Endothelial cell of umbilical vein (primary cell): ENCODE measurements around the gene CACNA1C. TPM values are rescaled to one million over a fixed set of nuclear protein-coding genes. Genes with fewer than 3 reads are reported as not detected.

ENCODE experiments used
- BruUV-seq: library from RNA; stranded (reverse); fragments of 400-500 nt; replicated peaks from 2 replicates; lab custom pipeline; 2021; lab: Mats Ljungman, UMichigan
- CTCF ChIA-PET: fragments of 300-600, 350-600 bp; sonication (Branson Sonifier 250); formaldehyde crosslinking; loops from one replicate; lab custom pipeline; 2021; ENCODE audit warnings: antibody characterized with exemption, inconsistent platforms; lab: Charles Lee
- POLR2A ChIA-PET: fragments of 300-600, 350-600 bp; sonication (Branson Sonifier 250); formaldehyde crosslinking; loops from one replicate; lab custom pipeline; 2021; ENCODE audit warnings: antibody characterized with exemption, inconsistent platforms; lab: Charles Lee
- DNase-seq: peaks from one replicate; pipeline ENCODE4 v3.0.0-alpha.2; 2011; ENCODE audit warnings: low read depth, low spot score
- FAIRE-seq: peaks from 2 replicates; lab custom pipeline; 2011; peaks lifted over from hg19 to GRCh38; lab: Jason Lieb, UNC
- H2AFZ ChIP-seq: 2 replicates; pipeline ENCODE4 v1.6.0; 2012; ENCODE audit warnings: low read depth, low read length, control low read depth, inconsistent platforms
- H3K27ac ChIP-seq: 2 replicates; pipeline ENCODE4 v1.5.1; 2011; ENCODE audit warnings: low read depth, mild to moderate bottlenecking, control low read depth, low read length, moderate library complexity; ENCODE audit not compliant: insufficient read depth
- H3K27me3 ChIP-seq, 2 experiments: 2 replicates each; pipeline versions ENCODE4 v1.6.0 to v1.6.1; 2011; ENCODE audit warnings: low read length in 2 of 2, mixed read lengths in 1 of 2; ENCODE audit not compliant: control insufficient read depth in 2 of 2, insufficient read depth in 2 of 2
- H3K36me3 ChIP-seq, 2 experiments: 2 replicates in 1 of 2; 3 replicates in 1 of 2; pipeline ENCODE4 v1.5.1; 2011; ENCODE audit warnings: low read length in 2 of 2, mild to moderate bottlenecking in 1 of 2, moderate library complexity in 1 of 2; ENCODE audit not compliant: control insufficient read depth in 2 of 2, insufficient read depth in 2 of 2; ENCODE audit errors: extremely low read depth in 1 of 2
- H3K4me1 ChIP-seq: 3 replicates; pipeline ENCODE4 v1.5.1; 2011; ENCODE audit warnings: mild to moderate bottlenecking, low read length; ENCODE audit not compliant: control insufficient read depth, insufficient read depth; ENCODE audit errors: extremely low read depth
- H3K4me2 ChIP-seq: 2 replicates; pipeline ENCODE4 v1.6.1; 2011; ENCODE audit warnings: low read length, control low read depth, mixed read lengths; ENCODE audit not compliant: insufficient read depth
- H3K4me3 ChIP-seq, 3 experiments: fragments of 200-600 bp in 1 of 3; sonication (generic), shearing (Covaris generic) in 1 of 3; replicated peaks in 1 of 3; 2 replicates each; pipeline ENCODE4 v1.5.1; 2011 to 2016; ENCODE audit warnings: control low read depth in 3 of 3, low read length in 3 of 3, mild to moderate bottlenecking in 2 of 3, inconsistent platforms in 1 of 3, low read depth in 1 of 3, moderate library complexity in 1 of 3; ENCODE audit not compliant: insufficient read depth in 1 of 3
- H3K79me2 ChIP-seq: 2 replicates; pipeline ENCODE4 v1.6.0; 2012; ENCODE audit warnings: low read length, inconsistent platforms; ENCODE audit not compliant: control insufficient read depth, insufficient read depth
- H3K9ac ChIP-seq: replicated peaks from 2 replicates; pipeline ENCODE3; 2011; ENCODE audit warnings: low read length, control low read depth; ENCODE audit not compliant: insufficient read depth; ENCODE audit errors: extremely low read depth
- H3K9me1 ChIP-seq: replicated peaks from 3 replicates; pipeline ENCODE4 v1.6.0; 2011; ENCODE audit warnings: mild to moderate bottlenecking, low read length; ENCODE audit not compliant: control insufficient read depth, insufficient read depth; ENCODE audit errors: extremely low read depth
- H3K9me3 ChIP-seq: replicated peaks from 2 replicates; pipeline ENCODE4 v1.5.1; 2012; ENCODE audit warnings: low read length, inconsistent platforms; ENCODE audit not compliant: control insufficient read depth, insufficient read depth
- H4K20me1 ChIP-seq: replicated peaks from 2 replicates; pipeline ENCODE3; 2011; ENCODE audit warnings: mild to moderate bottlenecking, low read length; ENCODE audit not compliant: control insufficient read depth, insufficient read depth; ENCODE audit errors: extremely low read depth
- CTCF ChIP-seq, 2 donors: IDR thresholded peaks; 1 replicate in 1 of 2; 2 replicates in 1 of 2; pipeline ENCODE4 v1.5.1; 2011; ENCODE audit warnings: low read length in 2 of 2, mild to moderate bottlenecking in 2 of 2, moderate library complexity in 2 of 2, control low read depth in 1 of 2, inconsistent platforms in 1 of 2, low read depth in 1 of 2; ENCODE audit not compliant: insufficient read depth in 1 of 2; ENCODE audit errors: extremely low read depth in 1 of 2
- EZH2 ChIP-seq: IDR thresholded peaks from 2 replicates; pipeline ENCODE4 v1.6.1; 2012; ENCODE audit warnings: borderline replicate concordance, low read depth, mild to moderate bottlenecking, moderate library complexity, low read length, inconsistent platforms; ENCODE audit not compliant: severe bottlenecking
- FOS ChIP-seq: IDR thresholded peaks from 2 replicates; pipeline ENCODE4 v1.6.1; 2011; ENCODE audit warnings: mild to moderate bottlenecking, low read length, moderate library complexity, borderline replicate concordance; ENCODE audit not compliant: insufficient read depth
- GATA2 ChIP-seq: IDR thresholded peaks from 2 replicates; pipeline ENCODE4 v1.7.0; 2011; ENCODE audit warnings: low read depth, mild to moderate bottlenecking, moderate library complexity, mixed read lengths, low read length; ENCODE audit not compliant: insufficient read length, insufficient read depth
- JUN ChIP-seq: IDR thresholded peaks from 2 replicates; pipeline ENCODE4 v1.6.1; 2011; ENCODE audit warnings: borderline replicate concordance, low read depth; ENCODE audit not compliant: insufficient read length, insufficient read depth
- MAX ChIP-seq: IDR thresholded peaks from 2 replicates; pipeline ENCODE4 v1.6.1; 2011; ENCODE audit not compliant: insufficient read depth, insufficient read length
- MYC ChIP-seq: IDR thresholded peaks from one replicate; pipeline ENCODE4 v1.6.1; 2011; ENCODE audit warnings: mild to moderate bottlenecking, low read depth, low read length
- POLR2A ChIP-seq: IDR thresholded peaks from 2 replicates; pipeline ENCODE4 v1.6.1; 2012; ENCODE audit warnings: low read depth, mild to moderate bottlenecking, control low read depth, low read length
- POLR2AphosphoS5 ChIP-seq: IDR thresholded peaks from 2 replicates; pipeline ENCODE4 v1.6.1; 2012; ENCODE audit warnings: low read depth, mild to moderate bottlenecking, control low read depth, low read length, moderate library complexity; ENCODE audit not compliant: insufficient read depth
- dilution Hi-C: fragments of 300-500 bp; cut with MboI; formaldehyde crosslinking; loops from one replicate; pipeline ENCODE4 v1.15.0; 2019; ENCODE audit warnings: low sequenced_read_pairs; ENCODE audit not compliant: extremely low pct_ligation_motif_present
- intact Hi-C: fragments of 100-400 bp; cut with micrococcal nuclease; formaldehyde crosslinking; loops from one replicate; pipeline ENCODE4 v1.10.0; 2022
- polyA plus RNA-seq, 4 experiments: library from polyadenylated mRNA; depleted of rRNA in 3 of 4; stranded (reverse) in 3 of 4; unstranded in 1 of 4; fragments of >200 nt; gene quantifications; 2 replicates each; pipeline versions ENCODE4 v1.2.1 to v1.2.3, GENCODE V29; 2011 to 2012; ENCODE audit warnings: missing spikeins in 1 of 4
- total RNA-seq: library from RNA; stranded (reverse); gene quantifications from 2 replicates; pipeline ENCODE4 v1.2.3, GENCODE V29; 2021

Gene CACNA1C
- total and polyA plus RNA-seq, 2 donors (not counting 3 experiments of a cell fraction or from before 2014, with no cell fraction given) = not detected

GRCh38 chr12:2411011-2411410, 358.2 kb downstream of the CACNA1C start:
- H3K9me3 ChIP-seq = no peaks in the 10 kb centered on the region
- H3K36me3 ChIP-seq = no peaks in the 10 kb centered on the region
- TF ChIP-seq JUN (no peak), POLR2A (no peak), CTCF (IDR thresholded peaks at IDR 0.05; ENCODE audit: extremely low read depth in 1 of 2, insufficient read depth in 1 of 2, low read depth in 1 of 2, low read length in 2 of 2) (no peak), GATA2 (no peak), MYC (no peak), EZH2 (no peak), MAX (no peak), POLR2AphosphoS5 (no peak), FOS (no peak)
- H2AFZ ChIP-seq = no peak overlapping the region
- H3K9me1 ChIP-seq = no peaks in the 10 kb centered on the region
- no peak overlapping the region for H3K9ac ChIP-seq
- no peak overlapping the region for H3K4me3 ChIP-seq
- no peak for DNase-seq
- intact Hi-C loops = no loop called here
- FAIRE-seq = no peak
- no peaks in the 10 kb centered on the region for H3K27me3 ChIP-seq
- no peaks in the 10 kb centered on the region for H3K79me2 ChIP-seq
- BruUV-seq = no TSS peak
- H3K27ac ChIP-seq = no peak overlapping the region
- POLR2A ChIA-PET = no interaction called here
- dilution Hi-C loops = no loop called here
- no peaks in the 10 kb centered on the region for H4K20me1 ChIP-seq
- no peaks in the 10 kb centered on the region for H3K4me1 ChIP-seq
- H3K4me2 ChIP-seq = no peak overlapping the region
- CTCF ChIA-PET = no interaction called here
